Small intestine (tissue), 16 donors: ENCODE results near the gene SLCO3A1. TPM values are rescaled to one million over a fixed set of nuclear protein-coding genes. Genes with fewer than 3 reads are reported as not detected.

Source experiments
- DNase-seq, 2 donors: peaks; one replicate each; pipeline versions ENCODE4 v3.0.0 to v3.0.0-alpha.2; 2013
- FAIRE-seq: peaks from 2 replicates; lab custom pipeline; 2012; peaks lifted over from hg19 to GRCh38; lab: Jason Lieb, UNC
- H3K27ac ChIP-seq, 3 donors: one replicate each; pipeline ENCODE4 v1.5.1; 2013; ENCODE audit warnings: low read length in 2 of 3, mild to moderate bottlenecking in 2 of 3, control low read depth in 1 of 3, inconsistent platforms in 1 of 3, low read depth in 1 of 3, moderate library complexity in 1 of 3
- H3K27me3 ChIP-seq, 3 donors: one replicate each; pipeline ENCODE4 v1.6.1; 2013; ENCODE audit warnings: low read length in 3 of 3, inconsistent platforms in 1 of 3; ENCODE audit not compliant: control insufficient read depth in 3 of 3, insufficient read depth in 3 of 3
- H3K36me3 ChIP-seq, 3 donors: one replicate each; pipeline ENCODE4 v1.6.1; 2013; ENCODE audit warnings: low read length in 3 of 3, inconsistent platforms in 1 of 3, low read depth in 1 of 3, mild to moderate bottlenecking in 1 of 3, moderate library complexity in 1 of 3; ENCODE audit not compliant: control insufficient read depth in 3 of 3, insufficient read depth in 2 of 3
- H3K4me1 ChIP-seq, 3 donors: one replicate each; pipeline ENCODE4 v1.6.1; 2013; ENCODE audit warnings: low read length in 2 of 3, inconsistent platforms in 1 of 3, low read depth in 1 of 3, mild to moderate bottlenecking in 1 of 3, moderate library complexity in 1 of 3; ENCODE audit not compliant: control insufficient read depth in 3 of 3, insufficient read depth in 2 of 3
- H3K4me3 ChIP-seq, 3 donors: one replicate each; pipeline ENCODE4 v1.5.1; 2013; ENCODE audit warnings: low read length in 3 of 3, control low read depth in 1 of 3, inconsistent platforms in 1 of 3, low read depth in 1 of 3, mild to moderate bottlenecking in 1 of 3, moderate library complexity in 1 of 3
- H3K9me3 ChIP-seq, 2 donors: one replicate each; pipeline ENCODE4 v1.6.1; 2013; ENCODE audit warnings: low read depth in 1 of 2, low read length in 1 of 2; ENCODE audit not compliant: control insufficient read depth in 2 of 2, insufficient read depth in 1 of 2
- WGBS, 3 donors: extraction: QIAGEN DNeasy Blood & Tissue Kit; methylation state at CpG; one replicate each; pipeline ENCODE4 v1.1.7; 2013; 5-methylcytosine and 5-hydroxymethylcytosine counted together
- long read RNA-seq, 10 donors: transcript quantifications; one replicate each; lab custom pipeline, GENCODE V29; 2026
- polyA plus RNA-seq, 4 donors: library from polyadenylated mRNA; stranded (reverse) in 3 of 4; unstranded in 1 of 4; fragments of 200-250 nt in 3 of 4; fragments of 120-200 nt in 1 of 4; gene quantifications; one replicate each; pipeline versions ENCODE4 v1.2.1 to v1.2.3, GENCODE V29; 2013
- donor health status: healthy with polysubstance abuse.
- donor health status: control.
- donor health status: control.
- donor health status: Bipolar disorder and iron deficiency.
- donor health status: healthy.

SLCO3A1 gene
- polyA plus RNA-seq, result 1 to 10 TPM in 3 of 4 donors, under 1 TPM in 1; 0.89 to 4.4 (median 2.6) TPM
- long read RNA-seq, donor 1, result 0 reads
- long read RNA-seq, donor 2, result 0 reads
- long read RNA-seq, donor 3, result 0 reads
- long read RNA-seq, donor 4, result 0 reads
- long read RNA-seq, donor 5, result 0 reads
- long read RNA-seq, donor 6, result 0 reads
- long read RNA-seq, donor 7, full-length matches to known transcripts, result 43 of 43 reads
- long read RNA-seq, donor 7, partial matches to known transcripts, result 0 of 43 reads
- long read RNA-seq, donor 7, other reads (novel, unspliced or antisense), result 0 of 43 reads
- long read RNA-seq, donor 8, result 0 reads
- long read RNA-seq, donor 9, partial matches to known transcripts, result 0 of 1 reads
- long read RNA-seq, donor 9, other reads (novel, unspliced or antisense), result 0 of 1 reads
- long read RNA-seq, donor 10, full-length matches to known transcripts, result 10 of 10 reads
- long read RNA-seq, donor 10, partial matches to known transcripts, result 0 of 10 reads
- long read RNA-seq, donor 10, other reads (novel, unspliced or antisense), result 0 of 10 reads

DNA sequence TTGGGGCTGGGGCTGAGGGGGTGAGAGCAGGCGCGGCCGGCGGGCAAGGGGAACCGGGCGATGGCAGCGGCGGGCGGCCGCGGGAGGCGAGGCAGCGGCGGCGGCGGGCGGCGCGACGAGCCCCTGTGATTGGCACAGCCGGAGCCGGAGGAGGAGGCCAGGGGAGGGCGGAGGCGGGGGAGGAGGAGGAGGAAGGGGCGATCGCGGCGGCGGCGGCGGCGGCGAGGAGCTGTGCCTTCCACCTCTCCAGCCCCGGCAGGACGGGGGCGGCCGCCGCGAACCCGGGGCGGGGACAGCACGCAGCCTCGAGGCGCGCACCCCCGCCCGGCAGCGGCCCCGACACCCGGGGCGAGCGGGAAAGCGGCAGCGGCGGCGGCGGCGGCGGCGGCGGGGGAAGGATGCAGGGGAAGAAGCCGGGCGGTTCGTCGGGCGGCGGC lies at the start of gene SLCO3A1:
Gene SLCO3A1, plus strand, starts transcription at position 198 of the 437 bp plus-strand sequence.
- H3K4me1 ChIP-seq, result peaks cover 0 to 8% (median 6%) of the 10 kb centered on the region in 3 donors
- FAIRE-seq (no peak), DNase-seq (peak in 1 of 2 donors; percentile 66)
- no peaks in the 10 kb centered on the region for H3K36me3 ChIP-seq
- H3K27me3 ChIP-seq, result peaks cover 0 to 19% (median 3%) of the 10 kb centered on the region in 3 donors
- 0 to 1% (median 1%) methylated on average over 23 to 67 of the region's 67 CpGs for WGBS, 3 donors
- H3K4me3 ChIP-seq, result peak within 1 kb of the TSS; percentile 55 to 64 (median 59)
- no peaks in the 10 kb centered on the region for H3K9me3 ChIP-seq
- peak within 1 kb of the TSS; percentile 39 to 92 (median 60) for H3K27ac ChIP-seq

DNA sequence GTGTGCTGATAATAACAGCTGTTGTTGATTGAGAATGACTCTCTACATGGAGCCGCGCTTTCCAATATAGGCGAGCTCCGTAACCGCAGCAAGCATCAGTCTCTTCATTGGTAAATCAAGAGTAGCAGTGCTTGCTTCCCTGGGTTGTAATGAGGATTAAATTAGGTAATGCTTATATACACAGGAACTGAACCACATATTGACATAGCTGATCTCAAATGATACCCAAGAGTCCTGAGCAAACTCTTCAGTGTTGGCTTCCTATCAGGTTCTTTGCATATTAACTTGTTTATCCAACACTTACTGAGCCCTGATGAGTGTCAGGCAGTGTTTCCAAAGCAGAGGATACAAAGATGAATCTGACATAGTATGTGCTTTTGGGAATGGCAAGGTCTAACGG lies 46.4 kb upstream of the SLCO3A1 start:
- no peak for DNase-seq
- FAIRE-seq, result no peak
- Histone ChIP-seq H3K9me3 (no peaks in the 10 kb centered on the region), H3K27me3 (peaks cover 0 to 3% (median 0%) of the 10 kb centered on the region in 3 donors), H3K4me3 (no peak overlapping the region), H3K4me1 (no peaks in the 10 kb centered on the region), H3K27ac (no peak overlapping the region), H3K36me3 (no peaks in the 10 kb centered on the region)
- WGBS, 3 donors, result 36 to 61% (median 44%) methylated on average over 6 of the region's 6 CpGs

DNA sequence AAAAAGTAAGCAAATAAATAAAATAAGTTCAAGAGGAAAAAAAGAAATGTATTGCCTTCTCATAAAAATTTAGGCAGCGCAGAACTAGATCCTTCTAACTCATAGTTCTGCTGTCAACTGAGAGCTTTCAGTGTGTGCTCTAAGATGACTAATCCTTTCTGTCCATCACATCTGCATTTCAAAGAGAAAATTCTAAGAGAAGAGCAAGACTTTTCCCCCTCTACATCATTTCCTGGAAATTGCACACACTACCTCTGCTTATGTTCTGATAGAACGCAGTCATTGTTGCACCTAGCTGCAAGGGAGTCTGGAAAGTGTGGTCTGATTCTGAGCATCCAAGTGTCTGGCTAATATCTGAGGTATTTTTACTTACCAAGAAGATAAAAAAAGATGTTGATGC lies 39.6 kb upstream of the SLCO3A1 start:
- Histone ChIP-seq H3K36me3 (no peaks in the 10 kb centered on the region), H3K4me3 (no peak overlapping the region), H3K27ac (no peak overlapping the region), H3K27me3 (peaks cover 0 to 3% (median 0%) of the 10 kb centered on the region in 3 donors), H3K4me1 (no peaks in the 10 kb centered on the region), H3K9me3 (peaks cover 0 to 4% of the 10 kb centered on the region in 2 donors)
- FAIRE-seq (no peak), DNase-seq (no peak)
- 90 to 93% (median 93%) methylated on average over 2 of the region's 2 CpGs for WGBS, 3 donors

DNA sequence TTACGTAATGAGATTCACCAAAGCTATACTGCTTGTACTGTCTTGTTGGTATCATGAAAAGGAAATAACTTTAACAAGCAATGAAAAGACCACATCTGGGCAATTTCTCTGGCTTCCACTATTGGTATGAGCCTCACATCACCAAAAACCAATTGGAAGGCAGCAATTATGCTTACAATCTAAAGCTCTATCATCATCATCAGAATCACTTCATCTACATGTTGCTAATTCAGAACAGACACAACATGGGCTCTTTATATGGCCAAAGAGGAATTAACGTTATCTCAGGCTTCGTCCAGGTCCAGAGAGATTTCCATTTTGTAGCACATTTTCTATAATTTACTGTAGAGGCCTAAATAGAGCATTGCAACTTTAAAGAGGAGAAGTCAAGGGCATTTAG lies 36.6 kb upstream of the SLCO3A1 start:
- H3K9me3 ChIP-seq, result peaks cover 0 to 4% of the 10 kb centered on the region in 2 donors
- no peak overlapping the region for H3K4me3 ChIP-seq
- no peak overlapping the region for H3K27ac ChIP-seq
- H3K4me1 ChIP-seq, result no peaks in the 10 kb centered on the region
- 86 to 90% (median 86%) methylated on average over 3 of the region's 3 CpGs for WGBS, 3 donors
- FAIRE-seq (no peak), DNase-seq (no peak)
- H3K36me3 ChIP-seq, result no peaks in the 10 kb centered on the region
- peaks cover 0 to 3% (median 0%) of the 10 kb centered on the region in 3 donors for H3K27me3 ChIP-seq

DNA sequence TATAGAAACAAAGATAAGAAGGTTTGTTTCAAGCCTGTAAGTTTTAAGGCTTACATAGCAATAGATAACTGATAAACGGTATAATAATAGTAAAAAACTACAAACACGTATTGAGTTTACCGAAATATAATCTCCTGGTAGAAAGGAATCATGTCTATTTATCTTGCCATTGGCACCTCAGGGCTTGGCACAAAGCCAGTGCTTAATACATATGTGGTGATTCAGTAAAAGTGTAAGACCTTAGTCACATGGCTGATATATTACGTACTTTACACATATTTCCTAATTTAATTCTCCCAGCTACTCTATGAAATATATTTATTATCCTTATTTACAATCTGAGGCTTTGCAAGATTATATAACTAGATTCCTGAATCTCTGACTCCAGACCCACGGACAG lies 32.0 kb upstream of the SLCO3A1 start:
- no peak overlapping the region for H3K4me3 ChIP-seq
- no peaks in the 10 kb centered on the region for H3K27me3 ChIP-seq
- WGBS, 3 donors, result 76 to 86% (median 77%) methylated on average over 5 of the region's 5 CpGs
- no peak for FAIRE-seq
- no peaks in the 10 kb centered on the region for H3K4me1 ChIP-seq
- H3K27ac ChIP-seq, result no peak overlapping the region
- H3K9me3 ChIP-seq, result no peaks in the 10 kb centered on the region
- no peak for DNase-seq
- H3K36me3 ChIP-seq, result no peaks in the 10 kb centered on the region

DNA sequence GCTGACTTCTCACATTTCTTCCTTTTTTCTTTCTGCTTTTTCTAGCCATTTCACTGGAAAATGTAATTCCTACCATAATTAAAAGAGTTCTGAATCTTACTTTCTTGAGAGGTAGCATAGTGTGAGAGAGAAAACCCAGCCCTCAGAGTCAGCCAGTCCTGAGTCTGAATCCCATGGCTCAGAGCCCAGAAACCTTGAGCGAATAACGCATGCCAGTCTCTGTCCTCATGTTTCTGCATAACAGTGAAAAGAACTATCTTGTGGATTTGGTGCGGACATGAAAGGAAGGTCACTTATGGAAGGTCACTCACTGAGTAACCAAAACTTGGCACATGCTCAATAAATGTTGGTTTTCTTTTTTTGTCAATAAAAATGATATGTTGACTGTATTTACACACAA lies 29.3 kb upstream of the SLCO3A1 start:
- no peaks in the 10 kb centered on the region for H3K4me1 ChIP-seq
- H3K36me3 ChIP-seq, result no peaks in the 10 kb centered on the region
- H3K9me3 ChIP-seq, result no peaks in the 10 kb centered on the region
- FAIRE-seq, result no peak
- H3K4me3 ChIP-seq, result no peak overlapping the region
- H3K27me3 ChIP-seq, result no peaks in the 10 kb centered on the region
- DNase-seq, result no peak
- 67 to 75% (median 75%) methylated on average over 3 of the region's 3 CpGs for WGBS, 3 donors
- H3K27ac ChIP-seq, result no peak overlapping the region

DNA sequence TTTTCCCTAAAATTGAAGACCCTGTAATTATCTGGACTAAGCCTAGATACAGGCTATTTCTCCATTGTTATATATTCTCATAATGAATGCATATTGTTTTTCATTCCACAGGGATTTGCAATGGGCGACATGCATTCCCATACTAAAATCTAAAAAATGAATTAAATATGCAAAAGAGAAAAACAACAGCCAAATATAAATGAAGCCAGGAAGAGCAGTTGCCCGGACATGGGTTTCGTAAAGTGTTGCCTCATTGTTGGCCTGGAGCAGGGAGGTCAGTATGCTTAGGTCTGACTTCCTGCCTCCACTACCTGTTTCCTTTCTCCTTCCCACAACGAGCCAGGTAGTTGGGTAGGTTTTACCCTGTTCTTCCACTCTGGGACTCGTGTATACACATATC lies 27.1 kb upstream of the SLCO3A1 start:
- H3K9me3 ChIP-seq, result no peaks in the 10 kb centered on the region
- FAIRE-seq (no peak), DNase-seq (no peak)
- no peaks in the 10 kb centered on the region for H3K36me3 ChIP-seq
- H3K4me1 ChIP-seq, result no peaks in the 10 kb centered on the region
- H3K4me3 ChIP-seq, result no peak overlapping the region
- no peaks in the 10 kb centered on the region for H3K27me3 ChIP-seq
- WGBS, 3 donors, result 64 to 72% (median 66%) methylated on average over 5 of the region's 5 CpGs
- H3K27ac ChIP-seq, result no peak overlapping the region

DNA sequence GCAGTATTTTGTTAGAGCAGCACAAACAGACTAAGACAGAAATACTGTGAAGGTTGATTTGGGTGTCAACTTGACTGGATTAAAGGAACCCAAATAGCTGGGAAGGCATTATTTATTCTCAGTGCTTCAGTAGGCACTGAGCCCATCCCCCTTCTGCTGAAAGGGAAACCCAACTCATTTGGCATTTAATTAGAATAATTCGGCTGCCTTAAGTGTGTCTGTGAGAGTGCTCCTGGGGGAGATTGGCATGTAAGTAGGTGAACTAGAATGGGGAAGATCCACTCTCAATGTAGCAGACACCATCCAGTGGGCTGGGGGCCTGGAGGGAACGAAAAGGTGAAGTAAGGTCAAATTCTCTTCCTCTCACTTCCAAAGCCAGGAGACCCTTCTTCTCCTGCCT lies 20.5 kb upstream of the SLCO3A1 start:
- Histone ChIP-seq H3K27me3 (no peaks in the 10 kb centered on the region), H3K9me3 (no peaks in the 10 kb centered on the region), H3K4me1 (no peaks in the 10 kb centered on the region), H3K27ac (no peak overlapping the region), H3K36me3 (no peaks in the 10 kb centered on the region), H3K4me3 (no peak overlapping the region)
- DNase-seq (no peak), FAIRE-seq (no peak)
- WGBS, 3 donors, result 52 to 79% (median 74%) methylated on average over 2 of the region's 2 CpGs
